Body of pancreas (tissue), 4 donors: ENCODE data around the gene CHCHD2. TPM values are rescaled to one million over a fixed set of nuclear protein-coding genes. Genes with fewer than 3 reads are reported as not detected.
"Not testable (repeated sequence)": the region's sequence is repeated elsewhere in the genome, so short reads cannot be mapped to it uniquely, and the experiment has no call there.

Experiments
- ATAC-seq: fragments of 150-250 bp; one replicate; pipeline ENCODE4 v1.9.1; 2016
- DNase-seq, 4 donors: peaks; one replicate each; pipeline ENCODE4 v3.0.0-alpha.2; 2019
- H3K27ac ChIP-seq, 4 donors: fragments of 200-600 bp; sonication (generic); 1 replicate in 3 of 4; 2 replicates in 1 of 4; pipeline versions ENCODE4 v1.5.1 to v1.6.1; 2016 to 2019; ENCODE audit warnings: mild to moderate bottlenecking in 1 of 4, mixed read lengths in 1 of 4, moderate library complexity in 1 of 4
- H3K27me3 ChIP-seq, 2 donors: fragments of 200-600 bp; sonication (generic); one replicate each; pipeline ENCODE4 v1.6.0; 2016; ENCODE audit warnings: mild to moderate bottlenecking in 1 of 2
- H3K36me3 ChIP-seq, 2 donors: fragments of 200-600 bp; sonication (generic); replicated peaks in 1 of 2; 2 replicates each; pipeline ENCODE4 v1.5.1; 2016; ENCODE audit warnings: low read depth in 2 of 2; ENCODE audit not compliant: insufficient read depth in 1 of 2
- H3K4me1 ChIP-seq: fragments of 200-600 bp; sonication (generic); one replicate; pipeline ENCODE4 v1.6.0; 2016
- H3K4me3 ChIP-seq, 2 donors: fragments of 200-600 bp; sonication (generic); 1 replicate in 1 of 2; 2 replicates in 1 of 2; pipeline ENCODE4 v1.5.1; 2016 to 2019
- H3K9me3 ChIP-seq, 3 donors: fragments of 200-600 bp; sonication (generic); 1 replicate in 2 of 3; 2 replicates in 1 of 3; pipeline ENCODE4 v1.5.1; 2016
- CTCF ChIP-seq, 7 experiments: fragments of 450-650 bp in 4 of 7; fragments of 200-600 bp in 3 of 7; sonication (generic) in 3 of 7; IDR thresholded peaks; one replicate each; pipeline ENCODE4 v1.5.1; 2016 to 2019; ENCODE audit warnings: antibody characterized with exemption in 7 of 7
- POLR2A ChIP-seq, 3 donors: fragments of 450-650 bp; IDR thresholded peaks; one replicate each; pipeline ENCODE4 v1.6.1; 2016; ENCODE audit warnings: antibody characterized with exemption in 3 of 3, mild to moderate bottlenecking in 2 of 3
- WGBS, 2 donors: methylation state at CpG; one replicate each; pipeline ENCODE4 v1.1.5; 2017; 5-methylcytosine and 5-hydroxymethylcytosine counted together
- intact Hi-C: fragments of 100-400 bp; cut with DNase I; formaldehyde crosslinking; loops from one replicate; pipeline ENCODE4 v1.15.1; 2023
- total RNA-seq, 2 donors: library from RNA; depleted of rRNA; stranded (reverse); fragments of >200 nt; gene quantifications; one replicate each; pipeline ENCODE4 v1.1.0, GENCODE V29; 2016

Gene CHCHD2
- total RNA-seq, 2 donors from 2014 or later, result 154 to 194 TPM

DNA sequence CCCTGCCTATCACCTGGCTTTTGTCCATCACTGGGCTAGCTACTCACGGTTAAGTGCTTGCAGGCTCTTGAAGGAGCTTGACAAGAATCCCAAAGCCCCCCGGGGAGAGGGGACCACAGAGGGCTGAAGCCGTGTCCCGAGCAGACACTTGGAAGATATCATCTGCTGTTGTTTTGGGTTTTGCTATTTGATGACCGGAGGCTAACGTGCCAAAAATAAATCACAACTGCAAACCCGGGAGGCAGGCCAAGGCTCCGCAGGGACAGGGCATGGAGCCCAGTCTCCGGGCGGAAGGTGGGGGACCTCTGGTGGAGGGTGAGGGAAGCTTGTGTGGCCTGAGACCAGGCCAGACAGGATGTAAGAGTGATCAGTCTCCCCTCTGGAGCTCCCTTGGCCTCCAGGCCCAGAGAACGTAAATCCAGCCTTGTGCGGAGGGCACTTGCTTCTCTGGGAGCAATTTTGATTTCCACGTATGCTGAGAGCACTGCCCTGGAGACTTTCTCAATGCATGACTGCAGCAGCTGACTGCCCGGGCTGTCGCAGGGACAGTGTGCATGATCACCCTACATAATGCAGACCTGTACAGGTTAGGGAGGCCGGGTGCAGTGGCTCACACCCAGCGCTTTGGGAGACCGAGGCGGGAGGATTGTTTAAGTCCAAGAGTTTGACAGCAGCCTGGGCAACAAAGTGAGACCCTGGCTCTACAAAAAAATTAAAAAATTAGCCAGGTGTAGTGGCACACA is 13.3 kb downstream of the CHCHD2 start, which contains the start of gene PHKG1:
TSS of gene PHKG1 (minus strand) at position 164 of the 743 bp plus-strand sequence. CDS start 4,011 bp downstream, outside the sequence.
- WGBS, 2 donors, result 25 to 27% methylated on average over 5 to 19 of the region's 19 CpGs
- Histone ChIP-seq H3K27ac (peak within 1 kb of the TSS in 3 of 4 donors; percentile 4 to 59 (median 42)), H3K4me1 (peaks cover 25% of the 10 kb centered on the region), H3K4me3 (no peak within 1 kb of the TSS), H3K27me3 (no peaks in the 10 kb centered on the region), H3K9me3 (no peaks in the 10 kb centered on the region), H3K36me3 (no peaks in the 10 kb centered on the region)
- ATAC-seq, result peak; percentile 90
- TF ChIP-seq POLR2A (IDR thresholded peaks at IDR 0.05), result no peak
- peak; percentile 24 to 70 (median 53) for TF ChIP-seq CTCF (IDR thresholded peaks at IDR 0.05)
- DNase-seq, result peak; percentile 82 to 89 (median 88)
- intact Hi-C loops, result no loop called here

DNA sequence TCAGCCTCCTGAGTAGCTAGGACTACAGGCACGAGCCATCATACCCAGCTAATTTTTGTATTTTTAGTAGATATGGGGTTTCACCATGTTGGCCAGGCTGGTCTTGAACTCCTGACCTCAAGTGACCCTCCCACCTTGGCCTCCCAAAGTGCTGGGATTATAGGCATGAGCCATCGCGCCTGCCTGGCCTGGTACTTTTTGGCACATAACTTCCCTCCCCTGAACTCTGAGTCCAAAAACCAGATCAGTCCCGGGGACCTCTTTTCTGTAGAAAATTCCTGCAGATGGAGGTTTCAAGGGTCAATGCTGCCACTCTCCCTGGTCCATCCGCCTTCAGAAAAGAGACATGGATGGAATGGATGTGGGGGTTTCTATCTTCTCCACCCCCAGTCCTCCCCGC is 13.9 kb downstream of the CHCHD2 start:
- H3K4me3 ChIP-seq, H3K27me3 ChIP-seq, ATAC-seq, H3K36me3 ChIP-seq, DNase-seq, H3K9me3 ChIP-seq, intact Hi-C loops: not testable (repeated sequence)
- H3K27ac ChIP-seq, result peak overlapping the region in 1 of 4 donors; percentile 59
- 21 to 30% methylated on average over 5 to 6 of the region's 6 CpGs for WGBS, 2 donors
- H3K4me1 ChIP-seq, result peaks cover 20% of the 10 kb centered on the region

DNA sequence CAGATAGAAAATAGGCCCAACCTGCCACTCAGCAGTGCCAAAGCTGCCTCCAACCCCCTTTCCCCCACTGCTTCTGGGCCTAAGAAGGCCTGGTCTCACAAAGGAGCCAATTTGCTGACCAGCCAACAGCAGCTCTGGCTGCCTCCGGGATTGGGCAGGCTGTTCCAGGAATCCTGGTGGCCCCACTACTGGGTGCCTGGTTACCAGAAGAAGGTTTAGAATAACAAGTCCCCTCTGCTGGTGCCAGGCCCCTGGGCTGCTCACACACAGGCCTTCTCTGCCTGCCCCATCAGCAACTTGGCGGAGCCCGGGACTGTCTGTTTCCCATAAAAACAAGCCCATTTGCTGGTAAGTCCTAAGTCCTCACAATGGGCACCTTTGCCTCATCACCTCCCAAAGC is 14.7 kb downstream of the CHCHD2 start:
- DNase-seq (no peak), ATAC-seq (no peak)
- H3K4me3 ChIP-seq, result no peak overlapping the region
- peaks cover 14% of the 10 kb centered on the region for H3K4me1 ChIP-seq
- WGBS, 2 donors, result 86 to 94% methylated on average over 3 of the region's 3 CpGs
- H3K36me3 ChIP-seq, result no peaks in the 10 kb centered on the region
- no peak overlapping the region for H3K27ac ChIP-seq
- no peaks in the 10 kb centered on the region for H3K27me3 ChIP-seq
- intact Hi-C loops, result no loop called here
- TF ChIP-seq CTCF (IDR thresholded peaks at IDR 0.05) (no peak), POLR2A (IDR thresholded peaks at IDR 0.05) (no peak)
- no peaks in the 10 kb centered on the region for H3K9me3 ChIP-seq

DNA sequence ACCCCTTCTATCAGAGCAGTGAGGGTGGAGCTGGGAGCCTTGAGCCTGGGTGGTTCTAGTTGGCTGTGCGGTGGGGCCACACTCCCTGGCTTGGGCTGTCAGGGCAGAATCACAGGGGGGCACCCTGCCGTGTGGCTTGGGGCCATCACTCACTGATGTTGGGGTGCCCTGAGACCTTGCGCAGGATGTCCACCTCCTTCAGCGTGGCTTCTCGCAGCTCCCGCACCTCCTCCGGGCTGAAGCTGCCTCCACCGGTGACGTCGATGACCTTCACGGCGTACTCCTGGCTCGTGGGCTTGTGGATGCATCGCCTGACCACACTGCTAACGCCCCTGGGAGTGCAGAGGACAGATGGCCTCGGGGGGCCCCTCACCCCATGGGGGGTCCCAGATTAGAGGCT is 18.8 kb downstream of the CHCHD2 start:
- WGBS, 2 donors, result 87 to 89% methylated on average over 15 to 16 of the region's 16 CpGs
- Histone ChIP-seq H3K4me1 (peaks cover 11% of the 10 kb centered on the region), H3K9me3 (no peaks in the 10 kb centered on the region), H3K4me3 (no peak overlapping the region), H3K27me3 (no peaks in the 10 kb centered on the region), H3K36me3 (no peaks in the 10 kb centered on the region), H3K27ac (no peak overlapping the region)
- DNase-seq (no peak), ATAC-seq (no peak)
- intact Hi-C loops, result no loop called here
- no peak for TF ChIP-seq POLR2A (IDR thresholded peaks at IDR 0.05)
- no peak for TF ChIP-seq CTCF (IDR thresholded peaks at IDR 0.05)

DNA sequence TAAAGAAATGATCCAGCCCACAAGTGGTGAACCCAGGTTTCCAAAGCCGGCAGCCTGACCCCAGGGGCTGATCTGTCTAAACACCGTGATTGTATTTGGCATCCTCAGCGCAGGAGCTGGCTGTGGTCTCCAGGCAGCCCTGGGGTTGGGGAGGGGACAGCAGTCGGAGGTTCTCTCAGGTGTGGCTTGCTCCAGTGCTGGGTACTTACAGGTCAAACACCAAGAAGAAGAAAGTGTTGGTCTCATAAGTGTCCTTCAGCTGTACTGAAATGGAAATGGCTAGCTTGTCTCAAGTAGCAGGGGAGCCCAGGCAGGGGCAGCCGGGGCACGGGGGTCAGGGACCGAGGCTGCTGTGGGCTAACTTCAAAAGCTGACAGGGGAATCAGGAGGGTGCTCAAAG is 19.5 kb downstream of the CHCHD2 start:
- Histone ChIP-seq H3K4me3 (no peak overlapping the region), H3K4me1 (peaks cover 8% of the 10 kb centered on the region), H3K27ac (no peak overlapping the region), H3K27me3 (no peaks in the 10 kb centered on the region), H3K36me3 (no peaks in the 10 kb centered on the region), H3K9me3 (no peaks in the 10 kb centered on the region)
- no peak for TF ChIP-seq CTCF (IDR thresholded peaks at IDR 0.05)
- TF ChIP-seq POLR2A (IDR thresholded peaks at IDR 0.05), result no peak
- intact Hi-C loops, result no loop called here
- ATAC-seq (no peak), DNase-seq (no peak)
- 89 to 100% methylated on average over 2 to 7 of the region's 7 CpGs for WGBS, 2 donors
